Right kidney (tissue), 1 donor: Measurements from ENCODE around the gene GLRX3.

Experiments used
- DNase-seq: peaks from one replicate; pipeline ENCODE4 v3.0.0-alpha.2; 2016

The GLRX3 gene

GRCh38 chr10:130135676-130136225 lies 440 bp upstream of the GLRX3 start:
- DNase-seq, result no peak

GRCh38 chr10:130137090-130137448 lies 878 bp downstream of the GLRX3 start:
- DNase-seq, result no peak

- DNase-seq, result no peak
Observed at GRCh38 chr10:130137659-130138478, 1.7 kb downstream of the GLRX3 start.

- no peak for DNase-seq
Observed at GRCh38 chr10:130138479-130138866, 2.3 kb downstream of the GLRX3 start.

GRCh38 chr10:130140425-130140824 lies 4.2 kb downstream of the GLRX3 start:
- DNase-seq, result no peak

- DNase-seq, result no peak
Observed at GRCh38 chr10:130141038-130141437, 4.8 kb downstream of the GLRX3 start.

- DNase-seq, result no peak
Observed at GRCh38 chr10:130141460-130141859, 5.3 kb downstream of the GLRX3 start.

- no peak for DNase-seq
Observed at GRCh38 chr10:130141878-130142277, 5.7 kb downstream of the GLRX3 start.

- DNase-seq, result no peak
Observed at GRCh38 chr10:130146042-130146441, 9.9 kb downstream of the GLRX3 start.

GRCh38 chr10:130159192-130159794 lies 23.1 kb downstream of the GLRX3 start:
- DNase-seq, result no peak

- DNase-seq, result no peak
Observed at GRCh38 chr10:130160775-130161174, 24.6 kb downstream of the GLRX3 start.

- no peak for DNase-seq
Observed at GRCh38 chr10:130161331-130161730, 25.1 kb downstream of the GLRX3 start.

- no peak for DNase-seq
Observed at GRCh38 chr10:130167193-130167592, 31.0 kb downstream of the GLRX3 start.

GRCh38 chr10:130167707-130168106 lies 31.5 kb downstream of the GLRX3 start:
- DNase-seq, result no peak

- no peak for DNase-seq
Observed at GRCh38 chr10:130169136-130169859, 33.1 kb downstream of the GLRX3 start.

- no peak for DNase-seq
Observed at GRCh38 chr10:130171196-130171595, 35.0 kb downstream of the GLRX3 start.

GRCh38 chr10:130174328-130174727 lies 38.1 kb downstream of the GLRX3 start:
- DNase-seq, result no peak

GRCh38 chr10:130175074-130175473 lies 38.9 kb downstream of the GLRX3 start:
- DNase-seq, result no peak

- DNase-seq, result no peak
Observed at GRCh38 chr10:130177250-130177649, 41.1 kb downstream of the GLRX3 start.

- DNase-seq, result no peak
Observed at GRCh38 chr10:130179640-130180039, 43.4 kb downstream of the GLRX3 start.

GRCh38 chr10:130180416-130180815 lies 44.2 kb downstream of the GLRX3 start:
- no peak for DNase-seq

GRCh38 chr10:130181858-130182257 lies 45.7 kb downstream of the GLRX3 start:
- DNase-seq, result no peak

- no peak for DNase-seq
Observed at GRCh38 chr10:130185591-130185990, 49.4 kb downstream of the GLRX3 start.
